Pancreas (tissue), 10 donors: ENCODE measurements around the gene GPSM1. TPM values are rescaled to one million over a fixed set of nuclear protein-coding genes. Genes with fewer than 3 reads are reported as not detected.

Experiments used
- ATAC-seq, 4 donors: fragments of 200-7000 bp; cut with Tn5 transposase; one replicate each; pipeline versions ENCODE4 v1.8.0 to v1.9.1; 2020; ENCODE audit warnings: mild to moderate bottlenecking in 4 of 4, moderate library complexity in 4 of 4
- DNase-seq, 6 donors: peaks; one replicate each; pipeline ENCODE4 v3.0.0-alpha.2; 2020
- FAIRE-seq: peaks from 2 replicates; lab custom pipeline; 2012; peaks lifted over from hg19 to GRCh38; lab: Jason Lieb, UNC
- H3K27ac ChIP-seq, 4 donors: fragments of 200-600 bp; sonication (generic); 1 replicate in 3 of 4; 2 replicates in 1 of 4; pipeline versions ENCODE4 v1.5.0 to v1.8.0; 2020
- H3K27me3 ChIP-seq, 4 donors: fragments of 200-600 bp; one replicate each; pipeline ENCODE4 v1.8.0; 2021
- H3K36me3 ChIP-seq, 3 donors: fragments of 200-600 bp; sonication (generic) in 1 of 3; one replicate each; pipeline versions ENCODE4 v1.5.0 to v1.8.0; 2020 to 2021
- H3K4me1 ChIP-seq, 3 donors: fragments of 200-600 bp; one replicate each; pipeline ENCODE4 v1.8.0; 2021
- H3K4me3 ChIP-seq, 4 donors: fragments of 200-600 bp; sonication (generic) in 2 of 4; one replicate each; pipeline versions ENCODE4 v1.5.0 to v1.8.0; 2020 to 2021
- H3K9me3 ChIP-seq, 4 donors: fragments of 200-600 bp; one replicate each; pipeline ENCODE4 v1.8.0; 2021
- CTCF ChIP-seq, 4 donors: fragments of 200-600 bp; sonication (generic) in 3 of 4; IDR thresholded peaks; one replicate each; pipeline versions ENCODE4 v1.5.0 to v1.8.0; 2021; ENCODE audit warnings: antibody characterized with exemption in 4 of 4
- WGBS, 2 donors: extraction: QIAGEN DNeasy Blood & Tissue Kit; methylation state at CpG; one replicate each; pipeline ENCODE4 v1.1.7; 2013; 5-methylcytosine and 5-hydroxymethylcytosine counted together
- intact Hi-C, 3 donors: fragments of 100-400 bp; cut with DNase I; formaldehyde crosslinking; loops; one replicate each; pipeline versions ENCODE4 v1.11.1 to v1.14.2; 2022
- polyA plus RNA-seq, 2 donors: library from polyadenylated mRNA; stranded (reverse); fragments of 200-250 nt; gene quantifications; one replicate each; pipeline ENCODE4 v1.2.3, GENCODE V29; 2013
- total RNA-seq, 6 donors: library from RNA; stranded (reverse); fragmentation: NEBNext Ultra II Directional in 4 of 6; extraction: Animal tissue kit (Norgen Biotek cat#: 25700) in 4 of 6; gene quantifications; one replicate each; pipeline versions ENCODE4 v1.2.1 to v1.2.4, GENCODE V29; 2021 to 2023
- donor health status: healthy with polysubstance abuse.
- donor health status: DM: no; HTN: no; CAD: no; lungs with moderate emphysema.
- donor health status: DM: no; HTN: no; CAD: no.
- donor health status: control.
- donor health status: control.
- donor health status: Bipolar disorder and iron deficiency.
- donor health status: DM: yes; HTN: yes; CAD: no.
- donor health status: DM: no; HTN: no; CAD: no.
- donor health status: DM: no; HTN: no; CAD: no.
- donor health status: DM: yes; HTN: yes; CAD: no.

GPSM1 gene
- total and polyA plus RNA-seq, 8 donors = 6.8 to 54.4 (median 12.6) TPM

DNA sequence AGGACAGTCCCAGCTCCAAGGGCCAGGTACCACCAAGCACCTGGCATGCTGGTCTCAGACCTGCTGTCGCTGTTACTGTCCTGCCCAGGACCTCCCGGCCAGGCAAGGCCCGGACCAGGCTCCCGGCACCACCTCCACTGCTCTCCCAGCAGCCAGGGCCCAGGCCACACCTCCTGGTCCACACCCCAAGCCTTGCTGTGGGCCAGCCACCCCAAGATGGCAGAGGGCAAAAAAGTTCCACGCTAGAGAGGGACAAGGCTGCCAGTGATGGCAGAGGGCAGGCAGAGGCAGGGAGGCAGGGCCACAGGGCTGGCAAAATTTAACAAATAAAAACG is 35.1 kb downstream of the GPSM1 start:
- 73 to 74% methylated on average over 6 of the region's 6 CpGs for WGBS, 2 donors
- no peaks in the 10 kb centered on the region for H3K9me3 ChIP-seq
- no peak for TF ChIP-seq CTCF (IDR thresholded peaks at IDR 0.05)
- no peaks in the 10 kb centered on the region for H3K36me3 ChIP-seq
- ATAC-seq (no peak), FAIRE-seq (no peak), DNase-seq (peak in 1 of 6 donors; percentile 53)
- no peak overlapping the region for H3K4me3 ChIP-seq
- peaks cover 0 to 6% (median 5%) of the 10 kb centered on the region in 3 donors for H3K4me1 ChIP-seq
- intact Hi-C loops = no loop called here
- peak overlapping the region in 3 of 4 donors; percentile 28 to 74 (median 44) for H3K27ac ChIP-seq
- H3K27me3 ChIP-seq = no peaks in the 10 kb centered on the region

DNA sequence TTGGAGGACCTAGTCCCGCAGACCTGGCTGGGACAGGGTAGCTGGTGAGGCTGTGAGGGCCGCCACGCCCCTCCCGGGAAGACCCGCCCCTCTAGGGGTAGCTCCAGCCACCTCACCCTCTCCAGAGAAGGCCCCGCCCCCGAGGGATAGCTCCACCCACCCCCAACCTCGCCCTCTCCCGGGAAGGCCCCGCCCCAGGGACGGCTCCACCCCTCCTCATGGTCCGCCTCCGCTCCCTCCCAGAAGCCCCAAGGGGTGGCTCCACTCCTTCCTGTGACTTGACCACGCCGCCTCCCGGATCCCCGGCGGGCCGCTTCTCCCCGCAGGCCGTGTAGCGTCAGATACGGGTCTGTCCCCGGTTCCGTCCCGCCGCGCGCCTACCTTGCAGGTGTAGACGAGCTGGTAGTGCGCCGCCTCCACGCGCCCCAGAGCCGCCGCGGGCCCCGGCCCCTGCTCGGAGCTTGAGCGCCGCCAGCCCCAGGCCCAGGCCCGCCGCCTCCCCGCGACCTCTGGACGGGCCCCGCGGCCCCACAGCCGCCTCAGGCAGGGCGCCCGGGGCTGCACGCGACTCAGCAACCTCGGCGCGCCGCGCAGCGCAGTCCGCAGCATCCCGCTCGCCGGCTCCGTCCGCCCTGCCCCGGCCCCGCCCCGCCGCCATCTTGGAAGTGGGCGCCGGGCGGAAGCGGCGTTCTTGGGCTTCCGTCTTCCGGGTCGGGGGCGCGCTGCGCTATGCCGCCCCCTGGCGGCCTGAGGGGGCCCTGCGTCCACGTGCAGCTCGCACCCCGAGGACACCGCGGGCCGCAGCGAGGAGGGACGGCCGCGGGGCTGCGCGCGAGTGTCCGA is 36.0 kb downstream of the GPSM1 start, which contains the start of gene DNLZ:
Gene DNLZ (minus strand): TSS at position 639 of the 843 bp plus-strand sequence. CDS start 30 bp downstream, at position 609.
- H3K9me3 ChIP-seq = no peaks in the 10 kb centered on the region
- peak; percentile 96 to 100 (median 98) for TF ChIP-seq CTCF (IDR thresholded peaks at IDR 0.05)
- FAIRE-seq (no peak), DNase-seq (peak; percentile 97 to 99 (median 98)), ATAC-seq (peak; percentile 84 to 95 (median 93))
- H3K36me3 ChIP-seq = no peaks in the 10 kb centered on the region
- H3K27me3 ChIP-seq = no peaks in the 10 kb centered on the region
- peak within 1 kb of the TSS; percentile 74 to 83 (median 80) for H3K27ac ChIP-seq
- H3K4me1 ChIP-seq = peaks cover 0 to 6% (median 5%) of the 10 kb centered on the region in 3 donors
- 1% methylated on average over 83 to 97 of the region's 97 CpGs for WGBS, 2 donors
- peak within 1 kb of the TSS; percentile 74 to 96 (median 87) for H3K4me3 ChIP-seq
- intact Hi-C loops = no loop called here

DNA sequence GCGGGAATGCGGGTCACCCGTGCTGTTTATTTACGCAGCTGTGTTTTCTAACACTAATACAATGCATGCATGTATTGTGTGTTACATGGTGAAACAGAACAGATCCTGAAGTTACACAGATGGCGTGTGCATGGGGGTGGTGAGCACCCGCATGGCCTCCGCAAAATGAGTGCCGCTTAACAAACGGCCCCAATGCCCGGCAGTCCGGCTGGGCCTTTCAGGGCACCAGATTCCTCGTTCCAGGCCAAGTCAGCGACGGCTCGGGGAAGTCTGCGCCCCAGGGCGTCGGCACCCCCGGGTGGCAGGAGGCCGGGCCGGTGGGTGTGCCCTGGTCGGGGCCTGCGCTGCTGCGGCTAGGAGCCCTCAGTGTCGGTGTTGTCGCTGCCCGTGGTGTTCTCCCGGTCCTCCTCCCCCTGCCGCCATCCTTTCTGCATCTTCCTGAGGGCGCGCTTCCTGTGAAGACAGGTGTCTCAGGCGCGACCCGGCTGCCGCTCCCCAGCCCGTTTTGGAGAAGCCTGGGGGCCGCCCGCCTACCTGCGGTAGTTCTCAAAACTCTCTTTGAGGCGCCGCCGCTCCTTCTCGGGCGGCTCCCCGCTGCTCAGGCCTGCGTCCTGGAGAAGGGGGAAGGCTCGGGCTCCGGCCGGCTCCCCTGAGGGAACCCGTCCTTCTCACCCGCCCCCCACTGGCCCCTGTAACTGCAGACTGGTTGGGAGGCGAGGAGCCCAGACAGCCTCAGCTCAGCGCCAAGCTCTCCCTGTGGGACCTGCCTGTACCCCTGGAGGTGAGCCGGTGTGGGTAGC is 36.8 kb downstream of the GPSM1 start:
- Histone ChIP-seq H3K9me3 (no peaks in the 10 kb centered on the region), H3K27ac (no peak overlapping the region), H3K36me3 (no peaks in the 10 kb centered on the region), H3K27me3 (no peaks in the 10 kb centered on the region), H3K4me1 (peaks cover 0 to 6% (median 5%) of the 10 kb centered on the region in 3 donors), H3K4me3 (peak overlapping the region in 2 of 4 donors; percentile 74 to 96)
- DNase-seq (peak in 2 of 6 donors; percentile 48 to 64), ATAC-seq (no peak), FAIRE-seq (no peak)
- no peak for TF ChIP-seq CTCF (IDR thresholded peaks at IDR 0.05)
- 48 to 50% methylated on average over 52 to 54 of the region's 54 CpGs for WGBS, 2 donors
- intact Hi-C loops = no loop called here

- ATAC-seq = no peak
Measured at GRCh38 chr9:136364942-136365774, 37.8 kb downstream of the GPSM1 start.

More at GRCh38 chr9:136364942-136365774, 37.8 kb downstream of the GPSM1 start:
- TF ChIP-seq CTCF (IDR thresholded peaks at IDR 0.05) = no peak
- no peak overlapping the region for H3K27ac ChIP-seq
- no peaks in the 10 kb centered on the region for H3K27me3 ChIP-seq
- H3K9me3 ChIP-seq = no peaks in the 10 kb centered on the region
- H3K4me1 ChIP-seq = peaks cover 0 to 6% (median 5%) of the 10 kb centered on the region in 3 donors
- FAIRE-seq (no peak), DNase-seq (peak in 1 of 6 donors; percentile 69)
- H3K36me3 ChIP-seq = no peaks in the 10 kb centered on the region
- intact Hi-C loops = no loop called here
- 77 to 84% methylated on average over 29 to 31 of the region's 31 CpGs for WGBS, 2 donors
- no peak overlapping the region for H3K4me3 ChIP-seq
